Large intestine (tissue), 3 donors: ENCODE results near the gene GMPR2. TPM values are rescaled to one million over a fixed set of nuclear protein-coding genes. Genes with fewer than 3 reads are reported as not detected.

Source experiments
- DNase-seq, 2 donors: peaks; one replicate each; pipeline versions ENCODE4 v3.0.0 to v3.0.0-alpha.2; 2013
- H3K27ac ChIP-seq: one replicate; pipeline ENCODE4 v1.5.1; 2013; ENCODE audit warnings: low read length
- H3K27me3 ChIP-seq: 2 replicates; pipeline ENCODE4 v1.6.1; 2013; ENCODE audit warnings: low read length; ENCODE audit not compliant: control insufficient read depth, insufficient read depth
- H3K36me3 ChIP-seq: 2 replicates; pipeline ENCODE4 v1.6.1; 2013; ENCODE audit warnings: low read length; ENCODE audit not compliant: control insufficient read depth, insufficient read depth
- H3K4me1 ChIP-seq: one replicate; pipeline ENCODE4 v1.6.1; 2013; ENCODE audit warnings: low read length; ENCODE audit not compliant: control insufficient read depth, insufficient read depth
- H3K4me3 ChIP-seq: one replicate; pipeline ENCODE4 v1.5.1; 2013; ENCODE audit warnings: low read length
- H3K9me3 ChIP-seq: one replicate; pipeline ENCODE4 v1.6.1; 2013; ENCODE audit warnings: mild to moderate bottlenecking, low read depth, low read length, moderate library complexity; ENCODE audit not compliant: control insufficient read depth
- WGBS: methylation state at CpG from one replicate; pipeline ENCODE4 v1.1.5; 2013; ENCODE audit warnings: low lambda C conversion rate; ENCODE audit not compliant: insufficient coverage; 5-methylcytosine and 5-hydroxymethylcytosine counted together
- polyA plus RNA-seq: library from polyadenylated mRNA; unstranded; fragments of 120-200 nt; gene quantifications from one replicate; pipeline ENCODE4 v1.2.1, GENCODE V29; 2013

Gene GMPR2
- polyA plus RNA-seq, 1 donor, result 85.9 TPM

- peaks cover 3% of the 10 kb centered on the region for H3K9me3 ChIP-seq
- H3K4me1 ChIP-seq, result peaks cover 9% of the 10 kb centered on the region
- peaks cover 69% of the 10 kb centered on the region for H3K36me3 ChIP-seq
- H3K27ac ChIP-seq, result peak within 1 kb of the TSS; percentile 76
- no CpG with 5 or more reads among the region's 65 CpGs for WGBS
- no peaks in the 10 kb centered on the region for H3K27me3 ChIP-seq
- peak; percentile 96 for DNase-seq
- peak within 1 kb of the TSS; percentile 83 for H3K4me3 ChIP-seq
These were observed 44.3 kb upstream of the GMPR2 start, which contains the start of gene IPO4 for GRCh38 chr14:24188251-24189058. TSS of gene IPO4 (minus strand) at chr14:24188816. CDS start at chr14:24188787, 29 bp downstream.

- Histone ChIP-seq H3K4me3 (peak overlapping the region; percentile 83), H3K9me3 (peaks cover 3% of the 10 kb centered on the region), H3K27me3 (no peaks in the 10 kb centered on the region), H3K27ac (peak overlapping the region; percentile 8), H3K4me1 (peaks cover 9% of the 10 kb centered on the region), H3K36me3 (peaks cover 66% of the 10 kb centered on the region)
- WGBS, result no CpG with 5 or more reads among the region's 3 CpGs
- DNase-seq, result no peak
These were observed 43.7 kb upstream of the GMPR2 start for GRCh38 chr14:24189059-24189375.

- DNase-seq, result no peak
- H3K4me3 ChIP-seq, result no peak overlapping the region
- H3K27ac ChIP-seq, result no peak overlapping the region
- peaks cover 3% of the 10 kb centered on the region for H3K9me3 ChIP-seq
- H3K36me3 ChIP-seq, result peaks cover 61% of the 10 kb centered on the region
- peaks cover 13% of the 10 kb centered on the region for H3K4me1 ChIP-seq
- no peaks in the 10 kb centered on the region for H3K27me3 ChIP-seq
- WGBS, result 100% methylated on average over 1 of the region's 9 CpGs
These were observed 43.3 kb upstream of the GMPR2 start for GRCh38 chr14:24189460-24189859.

- Histone ChIP-seq H3K27ac (no peak overlapping the region), H3K9me3 (peaks cover 6% of the 10 kb centered on the region), H3K36me3 (peaks cover 52% of the 10 kb centered on the region), H3K27me3 (no peaks in the 10 kb centered on the region), H3K4me1 (peaks cover 18% of the 10 kb centered on the region), H3K4me3 (no peak overlapping the region)
- DNase-seq, result no peak
- no CpG with 5 or more reads among the region's 10 CpGs for WGBS
These were observed 42.3 kb upstream of the GMPR2 start for GRCh38 chr14:24190416-24190815.

GRCh38 chr14:24192933-24193332 lies 39.8 kb upstream of the GMPR2 start:
- H3K9me3 ChIP-seq, result peaks cover 9% of the 10 kb centered on the region
- no CpG with 5 or more reads among the region's 15 CpGs for WGBS
- no peaks in the 10 kb centered on the region for H3K27me3 ChIP-seq
- H3K27ac ChIP-seq, result no peak overlapping the region
- peaks cover 20% of the 10 kb centered on the region for H3K4me1 ChIP-seq
- H3K36me3 ChIP-seq, result peaks cover 31% of the 10 kb centered on the region
- H3K4me3 ChIP-seq, result no peak overlapping the region
- no peak for DNase-seq

GRCh38 chr14:24194186-24194872 lies 38.4 kb upstream of the GMPR2 start:
- no peak for DNase-seq
- peaks cover 31% of the 10 kb centered on the region for H3K36me3 ChIP-seq
- no peaks in the 10 kb centered on the region for H3K27me3 ChIP-seq
- peaks cover 6% of the 10 kb centered on the region for H3K9me3 ChIP-seq
- H3K4me1 ChIP-seq, result peaks cover 30% of the 10 kb centered on the region
- H3K27ac ChIP-seq, result peak overlapping the region; percentile 80
- H3K4me3 ChIP-seq, result peak overlapping the region; percentile 96
- WGBS, result 100% methylated on average over 1 of the region's 7 CpGs

- H3K27me3 ChIP-seq, result no peaks in the 10 kb centered on the region
- H3K9me3 ChIP-seq, result peaks cover 6% of the 10 kb centered on the region
- peaks cover 30% of the 10 kb centered on the region for H3K4me1 ChIP-seq
- 70% methylated on average over 2 of the region's 8 CpGs for WGBS
- no peak for DNase-seq
- peak overlapping the region; percentile 80 for H3K27ac ChIP-seq
- H3K36me3 ChIP-seq, result peaks cover 27% of the 10 kb centered on the region
- peak overlapping the region; percentile 96 for H3K4me3 ChIP-seq
These were observed 37.9 kb upstream of the GMPR2 start for GRCh38 chr14:24194873-24195185.

GRCh38 chr14:24195186-24196070 lies 37.3 kb upstream of the GMPR2 start, which contains the start of gene TM9SF1:
TSS of gene TM9SF1 (minus strand) at chr14:24195441. CDS start at chr14:24195019, 422 bp downstream.
- peaks cover 30% of the 10 kb centered on the region for H3K4me1 ChIP-seq
- WGBS, result no CpG with 5 or more reads among the region's 89 CpGs
- H3K36me3 ChIP-seq, result peaks cover 21% of the 10 kb centered on the region
- H3K9me3 ChIP-seq, result peaks cover 6% of the 10 kb centered on the region
- peak; percentile 90 to 95 for DNase-seq
- no peaks in the 10 kb centered on the region for H3K27me3 ChIP-seq
- H3K27ac ChIP-seq, result peak within 1 kb of the TSS; percentile 80
- peak within 1 kb of the TSS; percentile 96 for H3K4me3 ChIP-seq

- peak in 1 of 2 donors; percentile 74 for DNase-seq
- Histone ChIP-seq H3K27me3 (no peaks in the 10 kb centered on the region), H3K4me3 (peak overlapping the region; percentile 96), H3K9me3 (peaks cover 6% of the 10 kb centered on the region), H3K36me3 (peaks cover 23% of the 10 kb centered on the region), H3K27ac (peak overlapping the region; percentile 80), H3K4me1 (peaks cover 30% of the 10 kb centered on the region)
- 0% methylated on average over 4 of the region's 33 CpGs for WGBS
These were observed 36.4 kb upstream of the GMPR2 start for GRCh38 chr14:24196071-24197055.
